ENCODE measurements around the gene EIF6.

DNA sequence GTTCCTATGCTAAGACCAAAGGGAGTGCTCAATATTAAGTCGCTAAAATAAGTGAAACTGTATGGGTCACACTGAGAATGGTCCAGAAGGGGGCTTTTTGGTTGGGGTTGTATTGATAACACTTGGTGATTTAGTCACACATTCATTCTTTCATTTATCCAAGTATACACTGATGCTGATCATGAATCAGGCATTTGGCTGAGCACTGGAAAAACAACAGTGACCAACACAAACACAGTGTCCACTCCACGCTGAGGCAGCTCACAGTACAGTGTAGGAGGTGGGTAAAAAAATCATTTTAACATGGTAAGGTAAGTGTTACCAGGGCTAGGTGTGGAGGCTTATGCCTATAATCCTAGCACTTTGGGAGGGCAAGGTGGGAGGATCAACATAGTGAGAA, 16.9 kb upstream of the EIF6 start:
- no peak for TF ChIP-seq TAF1 (IDR thresholded peaks at IDR 0.05; ENCODE audit: borderline replicate concordance, low read depth, low read length)
- TF ChIP-seq POLR2AphosphoS5 (IDR thresholded peaks at IDR 0.05; ENCODE audit: low read depth, low read length) = no peak
- TF ChIP-seq POLR2A (IDR thresholded peaks at IDR 0.05; ENCODE audit: low read depth, low read length) = no peak

Measured in GM12892 (cell line).